DOHH2 (cell line): Measurements from ENCODE around the gene KRT73.

ENCODE experiments used
- H3F3A ChIP-seq: fragments of 200-600 bp; sonication (generic), shearing (Covaris generic); 2 replicates; pipeline ENCODE4 v1.6.0; 2016; ENCODE audit warnings: antibody characterized with exemption, mild to moderate bottlenecking; ENCODE audit not compliant: control insufficient read depth, insufficient read depth
- H3K27ac ChIP-seq: fragments of 200-600 bp; sonication (generic); 2 replicates; pipeline ENCODE4 v1.5.1; 2014; ENCODE audit warnings: low read depth, mild to moderate bottlenecking, low read length, moderate library complexity
- H3K27me3 ChIP-seq: fragments of 200-600 bp; sonication (generic); 2 replicates; pipeline ENCODE4 v1.6.1; 2014; ENCODE audit warnings: mild to moderate bottlenecking, low read length, mixed read lengths; ENCODE audit not compliant: control insufficient read depth
- H3K36me3 ChIP-seq: fragments of 200-600 bp; sonication (generic); 2 replicates; pipeline ENCODE4 v1.6.1; 2014; ENCODE audit warnings: mild to moderate bottlenecking, low read length, moderate library complexity, mixed read lengths; ENCODE audit not compliant: control insufficient read depth
- H3K4me1 ChIP-seq: fragments of 200-600 bp; sonication (generic); 2 replicates; pipeline ENCODE4 v1.6.1; 2014; ENCODE audit warnings: mild to moderate bottlenecking, low read length, mixed read lengths; ENCODE audit not compliant: control insufficient read depth
- H3K4me2 ChIP-seq: fragments of 200-600 bp; sonication (generic); 2 replicates; pipeline ENCODE4 v1.6.0; 2014; ENCODE audit warnings: mild to moderate bottlenecking, low read length, moderate library complexity
- H3K4me3 ChIP-seq: fragments of 200-600 bp; sonication (generic); 2 replicates; pipeline ENCODE4 v1.5.1; 2014; ENCODE audit warnings: mild to moderate bottlenecking, low read length, mixed read lengths
- H3K79me2 ChIP-seq: fragments of 200-600 bp; sonication (generic); 2 replicates; pipeline ENCODE4 v1.6.1; 2014; ENCODE audit warnings: mild to moderate bottlenecking, low read length, mixed read lengths; ENCODE audit not compliant: control insufficient read depth
- H3K9me2 ChIP-seq: fragments of 200-600 bp; sonication (generic); replicated peaks from 2 replicates; pipeline ENCODE4 v1.6.1; 2014; ENCODE audit warnings: mild to moderate bottlenecking, low read length, mixed read lengths; ENCODE audit not compliant: control insufficient read depth
- H3K9me3 ChIP-seq: fragments of 200-600 bp; sonication (generic); 2 replicates; pipeline ENCODE4 v1.6.1; 2014; ENCODE audit warnings: antibody characterized with exemption, low read length, mixed read lengths; ENCODE audit not compliant: control insufficient read depth, insufficient read depth
- H4K20me1 ChIP-seq: fragments of 200-600 bp; sonication (generic); 2 replicates; pipeline ENCODE4 v1.6.0; 2014; ENCODE audit warnings: low read depth, mild to moderate bottlenecking, antibody characterized with exemption, low read length, moderate library complexity; ENCODE audit not compliant: control insufficient read depth, insufficient read depth
- EZH2phosphoT487 ChIP-seq: fragments of 200-600 bp; sonication (generic); IDR thresholded peaks from 2 replicates; pipeline ENCODE4 v1.6.1; 2017; ENCODE audit warnings: borderline replicate concordance, mild to moderate bottlenecking, antibody characterized with exemption, low read length, moderate library complexity, mixed read lengths
- TF ChIP-seq, protein P1 (sequence below): fragments of 200-600 bp; sonication (generic); IDR thresholded peaks from one replicate; pipeline ENCODE4 v1.5.1; 2014; ENCODE audit warnings: antibody characterized with exemption, mild to moderate bottlenecking, low read depth, low read length; ENCODE audit not compliant: poor library complexity, severe bottlenecking

KRT73 gene

DNA sequence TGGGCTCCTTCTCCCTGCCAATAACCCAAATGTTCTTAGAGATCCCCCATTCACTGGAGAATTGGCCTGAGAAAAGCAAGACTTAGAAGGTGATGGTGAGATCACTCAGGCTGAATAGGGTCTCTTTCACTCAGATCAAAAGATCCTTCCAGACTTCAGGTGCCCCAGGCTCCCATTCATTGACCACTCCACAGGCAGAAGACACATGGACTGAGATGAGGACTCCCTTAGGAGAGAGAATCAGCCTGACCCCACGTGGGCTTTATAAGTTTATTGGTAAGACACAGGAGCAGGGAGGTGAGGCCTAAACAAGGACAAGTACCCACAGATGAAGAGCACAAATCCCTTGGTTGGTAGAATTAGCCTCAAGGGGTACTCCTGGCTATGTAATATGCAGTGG, 11.0 kb downstream of the KRT73 start:
- Histone ChIP-seq H3F3A (no peaks in the 10 kb centered on the region), H3K27ac (no peak overlapping the region), H3K36me3 (no peaks in the 10 kb centered on the region), H3K27me3 (peaks cover 10% of the 10 kb centered on the region), H3K4me1 (no peaks in the 10 kb centered on the region), H3K79me2 (no peaks in the 10 kb centered on the region), H3K4me3 (no peak overlapping the region), H3K4me2 (no peak overlapping the region), H3K9me2 (no peaks in the 10 kb centered on the region), H4K20me1 (no peaks in the 10 kb centered on the region), H3K9me3 (no peaks in the 10 kb centered on the region)
- TF ChIP-seq EZH2phosphoT487: no peak
- TF ChIP-seq, protein P1, sequence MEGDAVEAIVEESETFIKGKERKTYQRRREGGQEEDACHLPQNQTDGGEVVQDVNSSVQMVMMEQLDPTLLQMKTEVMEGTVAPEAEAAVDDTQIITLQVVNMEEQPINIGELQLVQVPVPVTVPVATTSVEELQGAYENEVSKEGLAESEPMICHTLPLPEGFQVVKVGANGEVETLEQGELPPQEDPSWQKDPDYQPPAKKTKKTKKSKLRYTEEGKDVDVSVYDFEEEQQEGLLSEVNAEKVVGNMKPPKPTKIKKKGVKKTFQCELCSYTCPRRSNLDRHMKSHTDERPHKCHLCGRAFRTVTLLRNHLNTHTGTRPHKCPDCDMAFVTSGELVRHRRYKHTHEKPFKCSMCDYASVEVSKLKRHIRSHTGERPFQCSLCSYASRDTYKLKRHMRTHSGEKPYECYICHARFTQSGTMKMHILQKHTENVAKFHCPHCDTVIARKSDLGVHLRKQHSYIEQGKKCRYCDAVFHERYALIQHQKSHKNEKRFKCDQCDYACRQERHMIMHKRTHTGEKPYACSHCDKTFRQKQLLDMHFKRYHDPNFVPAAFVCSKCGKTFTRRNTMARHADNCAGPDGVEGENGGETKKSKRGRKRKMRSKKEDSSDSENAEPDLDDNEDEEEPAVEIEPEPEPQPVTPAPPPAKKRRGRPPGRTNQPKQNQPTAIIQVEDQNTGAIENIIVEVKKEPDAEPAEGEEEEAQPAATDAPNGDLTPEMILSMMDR: no peak

DNA sequence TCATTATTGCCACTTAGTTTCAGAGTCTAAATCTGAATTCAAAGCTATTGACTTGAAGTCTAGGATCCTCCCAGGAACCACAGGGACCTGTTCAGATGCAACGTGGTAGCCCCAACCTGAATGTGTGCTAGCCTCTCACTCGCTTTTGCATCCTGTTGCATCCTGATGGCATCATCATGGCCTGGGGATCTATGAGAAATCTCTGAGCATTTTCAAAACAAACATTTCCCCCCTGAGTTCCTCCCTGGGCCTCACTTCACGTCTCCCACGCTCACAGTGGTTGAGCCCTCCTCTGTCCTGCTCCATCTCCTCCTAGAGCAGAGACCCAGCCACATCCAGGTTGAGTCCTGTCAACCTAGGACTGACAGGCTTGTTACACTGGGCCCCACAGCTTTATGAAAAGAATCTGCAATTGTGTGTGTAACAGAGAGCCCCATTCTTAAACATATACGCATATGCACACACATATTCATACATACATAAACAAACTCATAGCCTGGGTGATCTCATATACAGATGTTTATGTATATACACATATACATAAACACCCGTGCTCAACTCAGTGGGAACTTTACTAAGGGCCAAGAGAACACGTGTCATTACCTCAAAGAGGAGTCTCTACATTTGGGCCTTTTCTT, 11.7 kb downstream of the KRT73 start:
- Histone ChIP-seq H3K4me2 (no peak overlapping the region), H3K36me3 (no peaks in the 10 kb centered on the region), H3K27ac (no peak overlapping the region), H3K9me3 (no peaks in the 10 kb centered on the region), H4K20me1 (no peaks in the 10 kb centered on the region), H3K4me3 (no peak overlapping the region), H3K4me1 (no peaks in the 10 kb centered on the region), H3F3A (no peaks in the 10 kb centered on the region), H3K79me2 (no peaks in the 10 kb centered on the region), H3K27me3 (peaks cover 5% of the 10 kb centered on the region), H3K9me2 (no peaks in the 10 kb centered on the region)
- no peak for TF ChIP-seq EZH2phosphoT487

DNA sequence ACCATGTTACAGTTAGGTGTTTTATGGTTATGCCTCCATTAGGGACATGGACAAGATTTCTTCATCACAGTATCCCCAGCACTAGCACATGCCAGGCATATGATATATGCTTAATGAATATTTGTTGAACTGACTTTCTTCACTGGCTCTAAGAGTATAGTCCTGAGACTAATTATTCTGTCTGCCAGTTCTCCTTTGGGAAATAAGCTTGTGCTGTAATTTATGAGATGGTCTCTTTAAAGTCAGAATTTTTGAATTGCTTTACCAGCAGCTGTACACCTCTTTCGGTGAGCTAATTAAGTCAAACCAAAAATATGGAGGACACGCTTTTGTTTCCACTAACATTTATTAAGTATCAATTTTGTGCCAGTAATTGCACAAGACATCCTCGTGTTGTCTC, 12.3 kb downstream of the KRT73 start:
- Histone ChIP-seq H3K9me3 (no peaks in the 10 kb centered on the region), H3K79me2 (no peaks in the 10 kb centered on the region), H3K4me2 (no peak overlapping the region), H3K9me2 (no peaks in the 10 kb centered on the region), H3F3A (no peaks in the 10 kb centered on the region), H3K4me3 (no peak overlapping the region), H3K27ac (no peak overlapping the region), H3K36me3 (no peaks in the 10 kb centered on the region), H4K20me1 (no peaks in the 10 kb centered on the region), H3K27me3 (peaks cover 4% of the 10 kb centered on the region), H3K4me1 (no peaks in the 10 kb centered on the region)
- no peak for TF ChIP-seq EZH2phosphoT487

DNA sequence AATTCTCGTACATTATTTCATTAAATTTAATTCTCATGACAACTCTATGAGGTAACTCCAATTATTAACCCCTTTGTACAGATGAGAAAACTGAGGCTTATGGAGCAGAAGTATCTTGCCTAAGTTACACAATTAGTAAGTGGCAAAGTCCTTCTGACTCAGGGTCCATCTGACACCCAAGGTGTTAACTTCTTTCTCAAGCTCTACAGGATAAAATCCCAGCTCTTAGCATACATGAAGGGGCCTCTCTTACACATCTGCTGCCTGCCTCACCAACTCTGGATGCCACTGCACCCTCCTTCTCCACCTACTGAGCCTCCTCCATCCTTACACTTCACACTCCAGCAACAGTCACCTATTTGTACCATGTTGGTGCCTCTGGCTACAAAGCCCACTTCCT, 12.8 kb downstream of the KRT73 start:
- Histone ChIP-seq H3K4me3 (no peak overlapping the region), H3F3A (no peaks in the 10 kb centered on the region), H3K4me1 (no peaks in the 10 kb centered on the region), H3K36me3 (no peaks in the 10 kb centered on the region), H3K27me3 (peaks cover 4% of the 10 kb centered on the region), H3K9me2 (no peaks in the 10 kb centered on the region), H3K27ac (no peak overlapping the region), H3K4me2 (no peak overlapping the region), H3K79me2 (no peaks in the 10 kb centered on the region), H4K20me1 (no peaks in the 10 kb centered on the region), H3K9me3 (no peaks in the 10 kb centered on the region)
- TF ChIP-seq, protein P1: no peak
- no peak for TF ChIP-seq EZH2phosphoT487
